ENCODE measurements around the gene OTOS.

The OTOS gene

DNA sequence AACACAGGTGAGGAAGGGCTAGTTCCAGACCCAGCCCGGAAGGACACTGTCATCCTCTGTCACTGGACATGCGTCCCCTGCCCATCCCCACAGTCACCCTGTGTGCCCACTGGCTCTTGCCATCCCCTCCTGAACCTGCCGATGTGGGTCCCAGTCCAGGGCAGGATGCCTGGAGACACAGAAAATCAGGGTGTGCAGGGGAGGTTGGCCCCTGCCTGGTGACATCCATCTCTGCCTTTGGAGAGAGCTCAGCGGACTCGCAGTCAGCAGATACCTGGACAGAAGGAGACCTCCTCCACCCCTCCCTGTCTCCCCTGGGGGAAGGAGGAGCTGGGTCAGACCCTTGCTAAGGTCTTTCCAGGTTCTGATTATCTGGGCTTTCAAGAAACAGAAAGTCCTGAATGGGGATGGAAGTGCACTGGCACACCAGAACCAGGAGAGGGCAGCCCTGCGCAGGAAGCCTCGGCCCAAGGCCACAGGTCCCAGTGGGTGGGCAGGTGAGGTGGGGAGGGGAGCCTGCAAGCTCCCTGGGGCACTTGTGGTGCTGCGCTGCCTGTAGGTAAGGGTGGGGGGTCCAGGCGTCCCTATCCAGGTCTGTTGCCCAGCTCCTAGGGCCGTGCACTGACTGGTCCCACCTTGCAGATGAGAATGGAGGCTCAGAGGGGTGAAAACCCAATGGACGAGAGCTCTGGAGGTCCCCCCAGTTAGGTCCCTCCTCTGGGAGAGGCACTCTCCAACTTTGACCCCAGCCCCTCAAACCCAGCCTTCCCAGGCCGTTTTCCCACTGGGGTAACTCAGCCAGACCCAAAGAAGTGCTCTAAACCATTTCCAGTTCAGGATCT is 9.7 kb upstream of the OTOS start:
- FAIRE-seq, result no peak

DNA sequence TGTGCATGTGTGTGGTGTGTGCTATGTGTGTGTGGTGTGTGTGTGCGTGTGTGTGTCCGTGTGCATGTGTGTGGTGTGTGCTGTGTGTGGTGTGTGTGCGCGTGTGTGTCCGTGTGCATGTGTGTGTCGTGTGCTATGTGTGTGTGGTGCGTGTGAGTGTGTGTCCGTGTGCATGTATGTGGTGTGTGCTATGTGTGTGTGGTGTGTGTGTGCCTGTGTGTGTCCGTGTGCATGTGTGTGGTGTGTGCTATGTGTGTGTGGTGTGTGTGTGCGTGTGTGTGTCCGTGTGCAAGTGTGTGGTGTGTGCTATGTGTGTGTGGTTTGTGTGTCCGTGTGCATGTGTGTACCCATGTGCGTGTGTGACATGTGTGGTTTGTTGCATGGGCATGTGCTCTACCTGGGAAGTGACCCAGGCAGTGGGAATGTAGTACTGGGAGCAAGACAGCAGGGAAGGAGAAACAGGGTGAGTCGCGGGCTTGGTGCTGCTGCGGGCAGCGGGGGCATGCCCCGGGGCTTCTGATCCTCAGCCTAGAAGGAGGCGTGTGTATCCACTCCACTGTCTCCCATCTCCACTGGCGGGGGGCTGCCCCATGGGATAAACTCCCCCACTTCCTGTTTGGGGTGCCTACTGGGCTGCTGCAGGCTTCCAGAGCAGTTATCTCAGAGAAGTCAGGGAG is 7.6 kb upstream of the OTOS start:
- FAIRE-seq, result no peak

GRCh38 chr2:240147382-240147781 is 6.9 kb upstream of the OTOS start:
- FAIRE-seq, result no peak

DNA sequence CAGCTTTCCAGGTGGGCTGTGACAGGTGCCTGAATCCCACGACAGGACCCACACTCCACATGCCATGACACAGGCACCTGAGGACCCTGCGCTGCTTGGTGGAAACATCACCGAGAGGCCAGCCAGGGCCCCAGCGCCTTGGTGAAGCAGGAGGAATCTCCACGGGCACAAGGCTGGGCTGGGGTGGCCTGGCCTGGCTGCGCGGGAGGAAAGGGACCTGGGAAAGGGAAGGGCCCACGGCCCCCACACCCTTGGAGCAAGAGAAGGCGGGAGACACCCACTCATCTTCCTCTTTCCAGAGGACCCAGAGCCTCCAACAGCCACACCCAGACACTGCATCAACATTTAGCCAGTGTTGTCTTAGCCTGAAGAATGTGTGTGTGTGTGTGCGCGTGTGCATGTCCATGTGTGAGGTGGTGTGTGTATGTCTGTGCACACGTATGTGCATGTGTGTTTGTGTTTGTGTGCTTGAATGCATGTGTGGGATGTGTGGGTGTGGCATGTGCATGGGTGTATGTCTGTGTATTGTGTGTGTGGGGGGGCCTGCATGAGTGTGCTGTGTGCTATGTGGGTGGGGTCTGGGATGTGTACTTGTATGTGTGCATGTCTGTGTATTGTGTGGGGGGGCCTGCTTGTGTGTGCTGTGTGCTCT is 6.3 kb upstream of the OTOS start:
- FAIRE-seq, result no peak

DNA sequence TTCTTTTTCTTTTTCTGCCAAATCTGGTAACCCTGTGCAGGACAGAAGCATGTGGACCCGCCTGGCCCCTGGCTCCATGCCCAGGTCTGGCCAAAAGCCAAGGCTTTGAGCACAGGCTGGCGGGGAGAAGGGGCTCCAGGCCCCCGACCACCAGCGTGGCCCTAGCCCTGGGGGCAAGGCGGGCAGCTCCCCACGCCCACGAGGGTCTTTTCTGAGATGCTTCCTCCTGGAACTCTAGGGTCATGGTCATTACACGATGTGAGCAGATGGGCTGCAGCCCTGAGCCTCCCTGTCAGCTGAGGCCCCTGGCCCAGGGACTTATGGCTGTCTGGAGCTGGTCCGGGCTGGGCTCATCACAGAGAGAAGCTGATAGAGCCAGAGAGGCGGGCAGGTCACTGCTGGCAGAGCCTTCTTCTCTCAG is 5.7 kb upstream of the OTOS start:
- no peak for FAIRE-seq

- no peak for FAIRE-seq
Observed at GRCh38 chr2:240145461-240145860, 5.0 kb upstream of the OTOS start.

DNA sequence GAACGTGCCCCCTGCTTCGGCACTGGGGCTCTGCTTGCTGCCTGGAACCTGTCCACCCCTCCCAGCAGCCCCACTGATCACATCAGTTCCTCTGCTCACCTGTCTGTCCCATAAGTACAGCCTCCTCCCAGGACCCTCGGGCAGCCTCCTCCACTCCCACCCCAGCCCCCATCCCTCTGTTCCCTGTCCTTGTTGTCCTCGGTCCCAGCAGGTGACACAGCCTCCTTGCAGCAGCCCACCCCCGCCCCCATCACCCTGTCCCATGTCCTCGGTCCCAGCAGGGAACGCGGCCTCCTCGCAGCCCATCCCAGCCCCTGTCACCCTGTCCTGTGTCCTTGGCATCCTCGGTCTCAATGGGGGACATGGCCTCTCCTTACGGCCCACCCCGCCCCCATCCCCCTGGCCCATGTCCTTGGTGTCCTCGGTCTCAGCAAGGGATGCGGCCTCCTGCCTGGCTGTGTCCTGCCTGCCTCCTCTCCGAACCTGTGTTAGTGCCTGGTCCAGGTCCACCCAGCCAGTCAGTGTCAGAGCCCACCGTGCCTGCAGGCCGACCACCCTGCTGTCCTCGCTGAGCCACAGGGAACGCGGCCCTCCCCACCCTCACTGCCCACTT is 4.3 kb upstream of the OTOS start:
- FAIRE-seq, result no peak

DNA sequence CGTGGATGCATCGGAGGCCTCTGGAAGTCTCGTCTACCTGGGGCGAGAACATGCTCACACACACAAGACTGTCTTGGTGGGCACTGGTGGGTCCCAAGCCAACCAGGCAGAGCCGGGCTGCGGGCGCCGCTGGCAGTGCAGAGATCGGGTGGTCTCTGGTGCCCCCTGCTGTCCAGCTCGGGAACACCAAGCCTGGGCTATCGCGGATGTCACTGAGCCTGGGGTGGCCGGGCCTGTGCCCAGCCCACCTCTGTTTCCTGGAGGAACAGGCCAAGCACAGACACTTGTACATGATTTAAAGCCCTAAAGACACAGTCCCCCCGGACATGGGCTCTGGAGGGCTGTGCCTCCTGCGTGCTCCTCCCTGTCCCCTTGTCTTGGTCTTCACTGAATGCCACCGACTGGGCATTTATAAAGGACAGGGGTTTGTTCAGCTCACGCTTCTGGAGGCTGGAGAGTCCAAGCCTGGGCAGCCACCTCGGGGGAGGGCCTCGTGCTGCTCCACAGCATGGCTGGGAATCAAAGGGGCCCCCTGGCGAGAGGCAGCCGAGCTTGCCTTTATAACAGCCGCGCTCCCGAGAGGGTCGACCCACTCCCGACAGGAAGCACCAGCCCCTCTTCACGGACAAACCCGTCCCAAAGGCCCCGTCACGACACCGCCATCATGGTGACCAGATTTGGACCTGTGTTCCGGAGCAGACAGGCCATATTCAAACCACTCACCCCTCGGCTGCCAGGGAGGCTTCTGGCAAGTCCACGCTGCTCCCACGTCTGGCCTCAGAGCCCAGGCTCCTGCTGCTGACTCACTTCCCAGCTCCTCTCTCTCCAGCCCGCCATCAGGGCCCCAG is 3.6 kb upstream of the OTOS start:
- no peak for FAIRE-seq

DNA sequence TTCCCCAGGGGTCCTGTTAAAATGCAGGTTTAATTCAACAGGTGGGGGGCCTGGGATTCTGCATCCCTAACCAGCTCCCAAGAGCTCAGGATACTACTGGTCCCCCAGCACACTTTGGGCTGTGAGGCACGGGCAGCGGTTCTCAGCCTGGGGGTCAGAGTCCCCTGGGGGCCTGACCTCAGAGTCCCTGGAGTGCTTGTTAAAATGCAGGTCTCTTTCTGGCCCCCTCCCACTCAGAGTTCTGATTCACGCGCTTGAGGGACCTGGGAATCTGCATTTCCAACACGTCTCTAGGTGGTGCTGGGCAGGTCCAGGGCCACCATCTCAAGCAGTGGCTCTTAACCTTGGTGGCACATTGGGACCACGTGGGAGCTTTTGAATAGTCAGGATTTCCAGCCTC is 2.8 kb upstream of the OTOS start:
- no peak for FAIRE-seq

DNA sequence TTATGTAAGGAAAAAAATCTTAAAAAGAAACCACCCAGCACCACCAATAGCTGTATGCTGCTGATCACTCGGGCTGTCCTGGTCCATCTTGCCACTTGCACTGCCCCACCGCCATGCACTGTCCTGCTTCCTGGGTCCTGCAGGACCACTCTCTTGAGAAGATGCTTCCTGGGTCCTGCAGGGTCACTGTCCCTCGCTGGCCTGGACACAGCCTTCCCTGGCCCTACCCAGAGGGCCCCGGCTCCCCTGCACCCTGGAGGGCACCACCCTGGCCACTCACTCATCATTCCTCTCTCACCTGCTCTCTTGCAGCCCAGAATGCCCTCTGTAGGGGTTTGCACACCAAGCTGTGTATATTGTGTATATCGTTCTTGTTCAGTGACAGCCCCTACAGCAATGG is 2.4 kb upstream of the OTOS start:
- FAIRE-seq, result no peak

DNA sequence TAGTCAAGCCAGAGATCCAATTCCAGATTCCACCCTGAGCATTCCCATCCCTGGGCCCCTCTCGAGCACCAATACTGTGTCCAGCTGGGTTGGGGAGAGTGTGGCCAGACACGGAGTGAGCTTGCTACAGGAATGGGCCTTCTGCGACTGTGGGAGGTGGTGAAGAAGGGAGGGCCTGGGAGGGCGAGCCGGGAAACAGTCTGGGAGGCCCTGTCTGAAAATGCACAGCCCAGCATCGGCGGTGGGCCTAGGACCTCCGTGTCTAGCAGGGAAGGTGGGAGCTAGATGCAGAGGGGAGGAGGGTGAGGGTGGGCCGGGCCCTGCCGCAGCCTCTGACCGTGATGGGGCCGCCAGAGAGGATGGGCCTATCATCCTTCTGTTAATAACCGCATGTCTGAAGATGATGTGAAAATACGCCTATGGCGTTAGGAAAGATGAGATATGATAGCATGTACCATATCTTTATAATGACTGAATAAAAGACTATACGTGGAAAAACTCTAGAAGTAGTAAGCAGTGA is 1.9 kb upstream of the OTOS start:
- FAIRE-seq, result no peak

DNA sequence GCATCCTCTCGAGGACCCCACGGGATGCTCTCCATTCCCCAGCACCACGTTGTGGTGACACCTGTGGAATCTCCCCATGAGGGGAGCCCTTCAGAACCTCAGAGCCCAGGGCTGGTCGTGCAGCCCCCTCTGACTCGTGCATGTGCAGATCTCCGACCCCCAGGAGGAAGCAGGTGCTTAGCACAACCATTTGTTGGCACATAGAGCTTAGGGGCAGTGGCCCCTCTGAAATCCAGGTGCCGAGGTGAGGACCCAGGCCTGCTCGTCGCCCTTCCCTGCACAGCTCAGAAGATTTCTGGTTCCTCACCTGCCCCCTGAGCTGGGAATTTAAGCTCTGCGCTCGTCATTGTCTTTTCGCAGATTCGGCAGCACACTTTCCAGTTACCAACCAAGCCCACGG is 1.3 kb upstream of the OTOS start:
- no peak for FAIRE-seq

DNA sequence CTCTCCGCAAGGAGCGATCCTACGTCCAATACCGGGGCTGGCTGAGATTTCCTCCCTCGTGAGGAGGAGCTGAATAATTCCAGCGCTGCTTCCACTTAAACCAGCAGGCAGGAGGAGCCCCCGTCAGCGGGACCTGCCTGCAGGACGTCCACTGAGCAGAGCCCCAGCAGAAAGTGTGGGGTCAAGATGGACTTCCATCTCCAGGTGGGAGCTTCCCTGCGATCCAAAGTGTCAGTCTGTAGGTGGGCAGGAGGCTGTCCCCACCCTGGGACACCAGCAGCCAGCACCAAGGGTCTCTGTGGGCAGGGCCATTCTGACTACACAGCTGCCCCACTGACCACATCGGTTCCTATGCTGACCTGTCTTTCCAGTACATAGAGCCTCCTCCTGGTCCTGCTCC is 462 bp upstream of the OTOS start:
- FAIRE-seq, result no peak

DNA sequence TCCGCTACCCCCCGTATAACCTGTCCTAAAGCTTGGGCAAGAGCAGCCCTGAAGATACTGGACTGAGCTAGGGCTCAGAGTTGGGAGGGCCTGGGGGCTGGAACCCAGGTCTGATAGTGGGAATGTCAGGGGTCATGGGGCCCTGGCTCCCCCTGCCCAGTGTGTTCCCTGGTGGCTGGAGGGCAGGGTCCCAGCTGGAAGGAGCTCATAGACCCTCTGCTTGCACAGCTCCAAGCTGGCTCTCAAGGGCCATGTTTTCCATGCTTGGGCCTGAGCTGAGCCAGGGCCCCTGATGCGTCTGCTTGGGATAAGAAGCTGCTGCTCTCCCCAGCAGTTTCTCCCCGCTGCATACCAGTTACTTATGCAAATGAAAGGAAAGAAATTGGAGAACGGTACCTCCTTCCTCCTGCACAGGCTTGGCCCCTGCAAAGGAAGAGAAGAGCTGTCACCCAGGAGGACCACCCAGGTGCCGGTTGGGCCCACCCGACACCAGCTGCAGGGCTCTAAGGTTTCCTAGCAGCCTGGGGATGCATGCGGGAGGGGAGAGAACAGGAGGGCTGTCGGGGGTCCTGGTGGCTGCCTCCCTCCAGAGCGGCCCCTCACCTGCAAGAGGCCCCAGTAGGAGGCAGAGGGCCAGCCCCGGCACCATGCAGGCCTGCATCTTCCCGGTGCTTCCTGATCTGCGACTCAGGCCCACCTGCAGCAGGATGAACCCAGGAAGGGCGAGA is 628 bp downstream of the OTOS start:
- FAIRE-seq, result no peak

- FAIRE-seq, result no peak
Observed at GRCh38 chr2:240139011-240139441, 1.4 kb downstream of the OTOS start.

GRCh38 chr2:240138254-240138984 is 2.0 kb downstream of the OTOS start:
- FAIRE-seq, result no peak

GRCh38 chr2:240137596-240138253 is 2.7 kb downstream of the OTOS start:
- no peak for FAIRE-seq

DNA sequence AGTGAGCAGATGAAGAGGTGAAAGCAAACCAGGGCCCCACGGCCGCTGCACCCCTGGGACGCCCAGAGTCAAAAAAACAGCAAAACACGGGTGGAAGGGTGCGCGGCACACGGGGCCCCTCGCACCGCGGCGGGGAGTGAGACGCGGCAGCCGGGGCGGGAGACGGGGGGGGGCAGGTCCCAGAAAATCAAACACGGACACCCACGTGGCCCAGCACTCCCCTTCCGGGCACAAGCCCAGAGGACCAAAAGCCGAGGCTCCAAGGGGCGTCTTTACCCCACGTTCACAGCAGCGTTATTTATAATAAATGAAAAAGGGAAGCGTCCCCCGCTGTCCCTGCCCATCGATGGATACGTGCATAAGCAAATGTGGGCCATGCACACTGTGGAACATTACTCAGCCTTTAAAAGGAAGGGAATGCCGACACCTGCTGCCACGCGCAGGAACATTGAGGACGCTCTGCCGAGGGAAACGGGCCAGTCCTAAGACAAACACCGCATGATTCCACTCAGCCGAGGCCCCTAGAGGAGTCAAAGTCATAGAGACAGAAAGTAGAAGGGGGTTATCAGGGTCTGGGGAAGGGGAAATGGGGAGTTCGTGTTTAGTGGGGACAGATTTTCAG is 3.7 kb downstream of the OTOS start:
- FAIRE-seq, result no peak

DNA sequence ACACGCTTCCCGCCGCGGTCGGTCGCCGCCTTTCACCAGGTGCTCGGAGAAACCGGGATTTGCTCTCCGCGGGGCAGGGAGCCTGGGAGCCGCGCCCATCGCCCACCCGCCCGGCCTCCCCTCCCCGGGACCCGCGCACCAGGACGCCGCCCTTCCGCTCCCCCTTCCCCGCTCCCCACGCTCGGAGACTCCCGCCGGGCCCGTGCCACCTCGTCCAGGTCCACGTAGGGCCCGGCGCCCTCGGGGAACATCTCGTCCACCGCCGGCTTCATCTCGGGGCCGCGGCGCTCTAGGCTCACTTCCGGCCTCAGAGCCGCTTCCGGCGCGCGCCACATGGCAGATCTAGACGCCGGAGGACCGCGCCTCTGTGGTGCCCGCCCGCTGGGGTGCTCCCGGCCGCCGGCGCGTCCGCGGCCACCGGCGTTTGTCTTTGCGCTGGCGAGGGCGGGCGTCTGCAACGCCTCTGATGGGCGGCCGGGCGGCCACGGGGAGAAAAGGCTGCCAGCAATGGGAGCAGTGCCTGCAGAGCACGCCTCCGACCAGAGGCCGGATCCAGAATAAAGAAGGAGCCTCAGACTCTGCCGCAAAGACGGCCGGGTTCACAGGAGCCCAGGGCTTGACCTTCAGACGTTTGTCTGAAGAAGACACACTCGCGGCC is 4.3 kb downstream of the OTOS start, which contains the start of gene COPS9:
COPS9 (minus strand) TSS at position 293 of the 658 bp plus-strand sequence; CDS start at position 272, 21 bp downstream.
- FAIRE-seq, result no peak
